ENCODE results near the gene APBB2.

APBB2 gene

GRCh38 chr4:41081847-41082246 lies 132.5 kb downstream of the APBB2 start:
- no peak for DNase-seq (ENCODE audit: low read depth in 2 of 2)
- no peak for TF ChIP-seq CTCF (IDR thresholded peaks at IDR 0.05; ENCODE audit: low read depth, low read length)

GRCh38 chr4:41080976-41081375 lies 133.4 kb downstream of the APBB2 start:
- H3K4me3 ChIP-seq (replicated peaks in 1 of 2; ENCODE audit: low read depth in 2 of 2, low read length in 2 of 2): no peak overlapping the region
- DNase-seq (ENCODE audit: low read depth in 2 of 2): no peak
- no peak for TF ChIP-seq CTCF (IDR thresholded peaks at IDR 0.05; ENCODE audit: low read depth, low read length)

More at GRCh38 chr4:41081847-41082246, 132.5 kb downstream of the APBB2 start:
- H3K4me3 ChIP-seq (replicated peaks in 1 of 2; ENCODE audit: low read depth in 2 of 2, low read length in 2 of 2): no peak overlapping the region

- H3K4me3 ChIP-seq (replicated peaks in 1 of 2; ENCODE audit: low read depth in 2 of 2, low read length in 2 of 2): no peak overlapping the region
- TF ChIP-seq CTCF (IDR thresholded peaks at IDR 0.05; ENCODE audit: low read depth, low read length): no peak
- no peak for DNase-seq (ENCODE audit: low read depth in 2 of 2)
These were observed 134.3 kb downstream of the APBB2 start for GRCh38 chr4:41079881-41080560.

GRCh38 chr4:41077628-41078027 lies 136.7 kb downstream of the APBB2 start:
- DNase-seq (ENCODE audit: low read depth in 2 of 2): no peak
- TF ChIP-seq CTCF (IDR thresholded peaks at IDR 0.05; ENCODE audit: low read depth, low read length): no peak
- no peak overlapping the region for H3K4me3 ChIP-seq (replicated peaks in 1 of 2; ENCODE audit: low read depth in 2 of 2, low read length in 2 of 2)

GRCh38 chr4:41076481-41076880 lies 137.9 kb downstream of the APBB2 start:
- TF ChIP-seq CTCF (IDR thresholded peaks at IDR 0.05; ENCODE audit: low read depth, low read length): no peak
- H3K4me3 ChIP-seq (replicated peaks in 1 of 2; ENCODE audit: low read depth in 2 of 2, low read length in 2 of 2): no peak overlapping the region
- no peak for DNase-seq (ENCODE audit: low read depth in 2 of 2)

- DNase-seq (ENCODE audit: low read depth in 2 of 2): no peak
- no peak for TF ChIP-seq CTCF (IDR thresholded peaks at IDR 0.05; ENCODE audit: low read depth, low read length)
These were observed 140.1 kb downstream of the APBB2 start for GRCh38 chr4:41074215-41074614.

More at GRCh38 chr4:41074215-41074614, 140.1 kb downstream of the APBB2 start:
- H3K4me3 ChIP-seq (replicated peaks in 1 of 2; ENCODE audit: low read depth in 2 of 2, low read length in 2 of 2): no peak overlapping the region
